Astrocyte (in vitro differentiated cells and primary cell): ENCODE results near the gene SLC43A1. TPM values are rescaled to one million over a fixed set of nuclear protein-coding genes. Genes with fewer than 3 reads are reported as not detected.

ENCODE experiments used
- DNase-seq: peaks from one replicate; pipeline ENCODE4 v3.0.0-alpha.2; 2010; ENCODE audit warnings: low read depth
- FAIRE-seq: peaks from 2 replicates; lab custom pipeline; 2011; peaks lifted over from hg19 to GRCh38; lab: Jason Lieb, UNC
- H2AFZ ChIP-seq: 2 replicates; pipeline ENCODE4 v1.6.0; 2012; ENCODE audit warnings: low read depth, low read length, inconsistent platforms
- H3K27ac ChIP-seq: 2 replicates; pipeline ENCODE4 v1.5.1; 2011; ENCODE audit warnings: low read depth, low read length, inconsistent platforms
- H3K27me3 ChIP-seq: 2 replicates; pipeline ENCODE4 v1.6.0; 2011; ENCODE audit warnings: low read length, inconsistent platforms; ENCODE audit not compliant: insufficient read depth
- H3K36me3 ChIP-seq: 2 replicates; pipeline ENCODE4 v1.5.1; 2011; ENCODE audit warnings: low read length, inconsistent platforms; ENCODE audit not compliant: insufficient read depth
- H3K4me1 ChIP-seq: 2 replicates; pipeline ENCODE4 v1.5.1; 2011; ENCODE audit warnings: low read length, inconsistent platforms; ENCODE audit not compliant: insufficient read depth
- H3K4me2 ChIP-seq: 2 replicates; pipeline ENCODE4 v1.6.0; 2012; ENCODE audit warnings: low read length, inconsistent platforms
- H3K4me3 ChIP-seq: 2 replicates; pipeline ENCODE4 v1.5.1; 2011; ENCODE audit warnings: low read depth, mild to moderate bottlenecking, low read length, inconsistent platforms; ENCODE audit not compliant: insufficient read depth
- H3K79me2 ChIP-seq: 2 replicates; pipeline ENCODE4 v1.6.0; 2012; ENCODE audit warnings: mild to moderate bottlenecking, low read length, inconsistent platforms; ENCODE audit not compliant: insufficient read depth
- H3K9ac ChIP-seq: 2 replicates; pipeline ENCODE4 v1.6.0; 2012; ENCODE audit warnings: mild to moderate bottlenecking, low read length, inconsistent platforms
- H3K9me3 ChIP-seq: 2 replicates; pipeline ENCODE4 v1.5.1; 2012; ENCODE audit warnings: low read depth, mild to moderate bottlenecking, low read length, inconsistent platforms; ENCODE audit not compliant: insufficient read depth
- H4K20me1 ChIP-seq: 2 replicates; pipeline ENCODE4 v1.6.0; 2012; ENCODE audit warnings: low read length, inconsistent platforms; ENCODE audit not compliant: insufficient read depth
- H3K27ac Mint-ChIP-seq: one replicate; pipeline ENCODE4 v1.8.0; 2021; ENCODE audit warnings: mild to moderate bottlenecking, mixed read lengths; ENCODE audit not compliant: unreplicated experiment
- H3K27me3 Mint-ChIP-seq: one replicate; pipeline ENCODE4 v1.8.0; 2021; ENCODE audit warnings: low read depth, mixed read lengths; ENCODE audit not compliant: unreplicated experiment
- H3K36me3 Mint-ChIP-seq: one replicate; pipeline ENCODE4 v1.8.0; 2021; ENCODE audit warnings: low read depth, mixed read lengths; ENCODE audit not compliant: unreplicated experiment
- H3K4me1 Mint-ChIP-seq: one replicate; pipeline ENCODE4 v1.8.0; 2021; ENCODE audit warnings: low read depth, mixed read lengths; ENCODE audit not compliant: unreplicated experiment
- H3K4me3 Mint-ChIP-seq: one replicate; pipeline ENCODE4 v1.8.0; 2021; ENCODE audit warnings: mild to moderate bottlenecking, moderate library complexity, mixed read lengths; ENCODE audit not compliant: unreplicated experiment
- H3K9me3 Mint-ChIP-seq: one replicate; pipeline ENCODE4 v1.8.0; 2021; ENCODE audit warnings: mild to moderate bottlenecking, mixed read lengths; ENCODE audit not compliant: unreplicated experiment
- CTCF ChIP-seq: IDR thresholded peaks from 2 replicates; pipeline ENCODE4 v1.5.1; 2011; ENCODE audit warnings: low read depth, mild to moderate bottlenecking, inconsistent platforms, low read length, moderate library complexity; ENCODE audit not compliant: insufficient read depth
- EZH2 ChIP-seq: IDR thresholded peaks from 2 replicates; pipeline ENCODE4 v1.6.1; 2012; ENCODE audit warnings: mild to moderate bottlenecking, low read length, inconsistent platforms; ENCODE audit not compliant: insufficient read depth
- total RNA-seq: library from RNA; stranded (reverse); gene quantifications from 2 replicates; pipeline ENCODE4 v1.2.1, GENCODE V29; 2021

SLC43A1 gene
- total RNA-seq, 1 donor from 2014 or later: 3.5 TPM

- no peaks in the 10 kb centered on the region for H3K9me3 ChIP-seq
- no peak overlapping the region for H3K4me2 ChIP-seq
- H3K36me3 ChIP-seq: no peaks in the 10 kb centered on the region
- DNase-seq: no peak
- Mint-ChIP-seq H3K4me3 (no peak overlapping the region), H3K27me3 (peaks cover 64% of the 10 kb centered on the region), H3K36me3 (no peaks in the 10 kb centered on the region), H3K4me1 (peaks cover 3% of the 10 kb centered on the region), H3K27ac (no peak overlapping the region), H3K9me3 (no peaks in the 10 kb centered on the region)
- H3K4me3 ChIP-seq: no peak overlapping the region
- peaks cover 35% of the 10 kb centered on the region for H3K27me3 ChIP-seq
- H3K9ac ChIP-seq: no peak overlapping the region
- peaks cover 3% of the 10 kb centered on the region for H4K20me1 ChIP-seq
- no peak for FAIRE-seq
- H3K4me1 ChIP-seq: peaks cover 3% of the 10 kb centered on the region
- no peak overlapping the region for H3K27ac ChIP-seq
- H2AFZ ChIP-seq: no peak overlapping the region
- H3K79me2 ChIP-seq: no peaks in the 10 kb centered on the region
- TF ChIP-seq CTCF (no peak), EZH2 (no peak)
These were observed 50.8 kb downstream of the SLC43A1 start for GRCh38 chr11:57464539-57465181.

- FAIRE-seq: no peak
- H3K9ac ChIP-seq: no peak overlapping the region
- Mint-ChIP-seq H3K27ac (no peak overlapping the region), H3K9me3 (no peaks in the 10 kb centered on the region), H3K4me1 (peaks cover 5% of the 10 kb centered on the region), H3K36me3 (no peaks in the 10 kb centered on the region), H3K4me3 (no peak overlapping the region), H3K27me3 (peaks cover 68% of the 10 kb centered on the region)
- peaks cover 38% of the 10 kb centered on the region for H3K27me3 ChIP-seq
- TF ChIP-seq EZH2 (peak; percentile 28), CTCF (no peak)
- H3K27ac ChIP-seq: no peak overlapping the region
- H3K79me2 ChIP-seq: no peaks in the 10 kb centered on the region
- no peak overlapping the region for H2AFZ ChIP-seq
- no peak for DNase-seq
- peaks cover 7% of the 10 kb centered on the region for H4K20me1 ChIP-seq
- no peak overlapping the region for H3K4me2 ChIP-seq
- no peak overlapping the region for H3K4me3 ChIP-seq
- no peaks in the 10 kb centered on the region for H3K9me3 ChIP-seq
- H3K36me3 ChIP-seq: no peaks in the 10 kb centered on the region
- peaks cover 10% of the 10 kb centered on the region for H3K4me1 ChIP-seq
These were observed 51.6 kb downstream of the SLC43A1 start for GRCh38 chr11:57463671-57464538.
